ENCODE measurements around the gene ZNF622.

ZNF622 gene

DNA sequence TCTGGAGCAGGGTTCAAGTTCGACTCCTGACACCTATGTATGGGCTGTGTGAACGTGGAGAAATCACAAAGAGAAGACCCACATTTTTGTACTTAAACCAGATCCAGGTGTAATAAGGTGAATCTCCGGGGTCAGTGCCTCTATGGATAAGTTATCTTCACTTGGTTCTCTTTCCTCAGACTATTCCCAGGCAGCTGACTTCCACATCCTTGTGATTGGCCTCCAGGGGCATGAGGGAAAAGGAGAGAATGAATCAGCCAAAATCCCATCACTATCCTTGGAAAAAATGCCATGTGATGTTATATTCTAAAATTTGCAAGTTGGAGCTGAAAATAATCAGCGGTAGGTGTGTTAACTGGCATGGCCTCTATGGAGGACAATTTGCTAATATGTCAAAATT is 37.2 kb downstream of the ZNF622 start:
- no peak for FAIRE-seq

DNA sequence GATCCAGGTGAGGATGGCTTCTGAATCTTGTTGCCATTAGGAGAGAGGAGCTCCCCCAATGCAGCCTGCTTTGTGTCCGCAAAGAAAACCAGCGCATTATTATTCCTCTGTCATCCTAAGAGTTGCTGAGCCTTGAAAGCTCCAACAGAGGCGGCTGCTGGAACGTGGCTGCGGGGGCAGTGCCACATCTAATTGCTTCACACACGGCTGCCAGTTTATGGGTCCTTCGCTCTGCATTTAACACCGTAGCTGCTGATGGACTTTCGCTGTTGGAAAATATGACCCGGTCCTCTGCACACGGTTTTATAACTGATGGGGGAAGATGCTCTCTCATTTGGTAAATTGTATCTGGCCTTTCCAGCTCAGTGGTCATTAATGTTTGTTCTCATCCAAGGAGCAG is 38.0 kb downstream of the ZNF622 start:
- FAIRE-seq: no peak

DNA sequence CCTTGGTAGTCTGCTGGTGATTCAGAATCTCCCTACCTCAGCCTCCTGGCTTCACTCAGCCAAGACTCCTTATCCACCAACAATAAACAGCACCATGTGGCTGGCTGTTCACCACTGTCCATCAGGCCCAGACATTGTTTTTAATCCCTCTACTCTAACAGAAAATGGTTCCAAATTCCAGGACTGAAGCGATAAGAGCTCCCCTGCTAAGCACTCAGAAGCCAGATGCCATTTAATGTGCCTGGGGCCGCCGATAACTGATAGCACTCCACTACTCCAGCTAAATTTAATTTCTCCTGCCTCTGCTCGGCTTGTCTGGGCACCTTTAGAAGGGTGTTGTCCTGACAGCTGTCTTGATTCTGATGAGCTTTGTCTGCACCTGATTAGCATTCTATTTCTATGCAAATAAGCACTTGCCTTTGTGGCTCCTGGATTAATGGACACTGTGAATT is 47.1 kb downstream of the ZNF622 start:
- no peak for FAIRE-seq

DNA sequence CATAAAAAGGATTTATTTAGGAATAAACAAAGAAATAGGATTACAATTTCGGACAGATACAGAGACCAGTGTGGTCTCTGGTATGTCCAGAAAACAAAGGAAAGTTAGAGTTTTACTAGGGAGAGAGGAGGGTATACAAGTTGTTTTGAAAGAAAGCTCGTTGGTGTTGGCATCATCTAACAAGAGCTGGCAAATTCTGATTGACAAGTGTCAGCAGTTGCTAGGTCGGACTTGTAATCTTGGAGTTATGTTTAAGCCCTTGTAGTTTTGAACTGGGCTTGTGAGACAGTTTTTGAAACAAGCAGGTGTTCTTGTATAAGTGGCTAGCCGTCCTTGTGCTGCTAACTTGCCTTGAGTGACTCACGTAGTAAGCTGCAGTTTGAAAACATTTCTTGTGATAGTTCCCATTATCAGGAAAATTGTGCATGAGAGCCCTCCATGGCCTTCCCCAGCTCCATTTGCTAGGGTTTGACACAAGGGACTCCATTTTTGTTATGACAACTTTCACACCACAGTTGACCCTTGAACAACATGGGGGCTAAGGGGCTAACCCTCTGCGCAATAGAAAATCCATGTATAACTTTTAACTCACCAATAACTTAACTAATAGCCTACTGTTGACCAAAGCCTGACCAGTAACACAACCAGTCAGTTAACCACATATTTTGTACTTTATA is 48.1 kb downstream of the ZNF622 start:
- no peak for FAIRE-seq

DNA sequence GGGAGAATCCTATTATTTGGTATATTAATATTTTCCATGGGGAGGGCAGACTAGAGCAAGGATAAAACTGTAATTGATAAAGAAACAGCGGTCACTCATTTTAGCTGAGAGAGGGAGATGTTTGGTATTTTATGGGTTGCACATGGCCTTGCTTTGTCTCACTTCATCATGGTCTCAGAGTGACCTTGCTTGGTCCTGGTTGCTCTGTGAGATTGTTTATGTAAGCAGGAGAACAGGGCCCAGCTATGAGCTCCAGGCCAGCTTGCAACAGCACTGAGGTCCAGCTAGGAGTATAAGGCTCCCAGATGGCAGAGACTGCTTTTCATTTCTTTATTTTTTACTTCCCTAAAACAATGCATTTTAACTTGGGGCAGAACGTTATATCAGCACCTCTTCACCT is 50.7 kb downstream of the ZNF622 start:
- no peak for FAIRE-seq

DNA sequence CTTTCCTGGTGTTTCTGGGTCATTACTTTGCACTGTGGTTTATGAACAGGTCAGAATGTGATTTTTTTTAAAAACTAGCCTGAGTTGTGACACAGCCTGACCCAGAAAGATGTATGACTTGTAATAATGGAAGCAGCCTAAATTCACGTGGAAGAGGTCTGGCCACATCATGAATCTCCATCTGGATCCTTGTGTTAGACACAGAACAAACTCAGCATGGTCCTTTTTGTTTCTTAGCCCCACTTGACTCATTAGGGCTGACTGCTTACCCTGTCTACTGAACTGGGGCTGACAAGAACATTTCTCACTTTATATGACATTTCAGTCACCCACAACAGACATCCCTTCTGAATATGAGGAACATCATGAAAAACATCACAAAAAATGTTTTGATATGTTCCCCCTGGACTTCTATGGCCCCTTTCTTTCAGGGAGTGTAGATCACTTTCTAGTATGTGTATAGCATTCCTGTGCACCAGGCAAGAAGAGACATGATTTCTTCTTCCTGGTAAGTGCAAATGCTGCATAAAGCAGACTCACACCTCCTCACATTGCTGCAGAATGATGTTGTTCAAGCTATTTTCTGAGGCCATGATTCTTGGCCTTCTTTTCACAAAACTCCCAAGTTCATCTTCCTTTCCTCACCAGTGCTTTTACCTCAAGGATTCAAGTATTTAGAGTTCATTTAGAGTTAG is 52.3 kb downstream of the ZNF622 start:
- no peak for FAIRE-seq

DNA sequence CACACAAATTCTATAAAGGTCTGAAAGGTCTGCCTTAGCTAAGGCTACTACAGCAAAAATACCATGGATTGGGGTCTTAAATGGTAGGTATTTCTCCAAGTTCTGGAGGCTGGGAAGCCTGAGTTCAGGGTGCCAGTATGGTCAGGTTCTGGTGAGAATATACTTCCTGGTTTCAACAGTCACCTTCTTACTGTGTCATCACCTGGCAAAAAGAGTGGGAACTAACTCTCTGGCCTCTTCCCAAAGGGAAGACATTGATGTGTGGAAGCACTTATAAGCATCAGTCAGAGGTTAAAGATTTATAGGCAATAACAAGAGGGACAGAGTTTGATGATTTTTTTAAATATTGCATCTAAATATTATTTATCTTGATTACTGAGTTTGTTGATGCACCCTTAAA is 53.0 kb downstream of the ZNF622 start:
- no peak for FAIRE-seq

DNA sequence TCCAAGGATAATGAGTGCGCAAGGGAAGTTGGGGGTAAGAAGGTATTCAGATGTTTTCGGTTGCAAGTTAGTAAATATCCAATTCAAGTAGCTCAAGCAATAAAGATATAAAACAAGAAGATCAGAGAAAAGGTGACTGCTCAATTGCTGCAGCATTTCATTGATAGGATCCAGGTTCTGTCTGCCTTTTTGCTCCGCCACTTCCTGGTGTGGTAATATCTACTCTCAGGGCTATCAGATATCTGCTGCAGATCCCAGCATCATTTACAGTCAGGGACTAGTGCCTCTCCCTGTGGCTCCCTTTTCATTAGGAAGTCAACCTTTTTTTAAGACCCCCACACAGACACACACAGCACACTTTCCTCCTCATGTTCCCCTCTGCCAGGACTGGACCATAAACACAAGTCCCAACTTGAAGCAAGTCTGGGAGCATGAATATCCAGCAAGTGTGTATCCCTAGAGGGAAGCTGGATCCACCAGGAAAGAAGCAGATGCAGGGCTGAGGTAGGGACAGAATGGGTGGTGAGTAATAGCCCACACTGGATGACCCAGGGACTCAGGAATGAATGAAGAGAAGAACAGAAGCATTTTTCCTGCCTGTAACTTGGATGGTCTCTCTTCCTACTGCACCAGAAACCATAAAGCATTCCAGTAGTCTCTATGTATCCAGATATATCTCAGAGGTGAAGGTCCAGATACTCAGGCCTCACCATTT is 53.7 kb downstream of the ZNF622 start:
- FAIRE-seq: no peak

DNA sequence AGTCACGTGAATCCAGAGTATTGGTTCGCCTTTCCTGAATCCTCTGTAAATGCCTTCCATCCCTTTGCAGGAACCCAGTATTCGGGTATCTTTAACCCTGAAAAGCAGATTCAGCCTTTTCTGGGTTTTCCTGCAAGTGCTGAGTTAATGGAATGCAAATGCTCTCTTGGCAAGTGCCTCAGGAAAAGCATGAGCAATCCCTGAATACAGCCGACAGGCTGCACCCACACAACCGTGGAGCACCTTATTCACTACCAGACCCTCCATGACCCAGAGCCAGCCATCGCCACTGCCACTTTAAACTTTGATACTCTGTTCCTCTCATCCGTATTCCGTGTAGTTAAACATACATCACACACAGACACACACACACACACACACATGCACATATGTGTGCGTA is 54.4 kb downstream of the ZNF622 start:
- FAIRE-seq: no peak

DNA sequence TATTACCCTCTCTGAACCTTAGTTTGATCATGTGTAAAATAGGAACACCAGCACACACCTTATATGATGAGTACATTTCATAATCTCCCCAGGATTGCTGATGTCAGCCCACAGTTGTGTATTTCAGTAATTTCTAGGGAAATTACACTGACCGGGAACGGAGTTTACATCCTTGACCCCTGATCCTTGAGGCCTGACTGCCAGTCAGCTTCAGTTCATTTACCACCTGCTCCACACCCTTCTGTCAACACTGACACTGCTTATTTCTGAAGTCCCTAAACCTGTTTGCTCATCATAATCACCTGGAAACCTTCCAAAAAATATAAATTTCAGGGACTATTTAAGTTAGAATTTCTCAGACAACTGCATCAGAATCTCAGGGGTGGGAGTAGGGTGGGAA is 55.3 kb downstream of the ZNF622 start:
- no peak for FAIRE-seq

DNA sequence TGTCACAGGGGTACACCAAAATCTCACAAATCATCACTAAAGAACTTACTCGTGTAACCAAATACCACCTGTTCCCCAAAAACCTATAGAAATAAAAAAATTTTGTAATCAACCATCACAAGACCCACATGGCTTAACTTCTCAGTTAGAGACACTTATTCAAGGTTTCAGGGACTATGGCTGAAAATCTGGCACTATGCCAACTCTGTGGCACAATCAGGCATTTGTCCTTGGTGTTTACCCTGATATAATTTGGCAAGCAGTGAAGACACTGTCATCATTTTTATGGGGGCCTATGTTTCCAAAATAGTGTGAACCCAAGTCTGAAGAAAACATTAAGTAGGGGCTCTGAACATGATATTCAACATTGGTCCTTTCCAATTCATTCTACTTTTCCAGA is 59.0 kb downstream of the ZNF622 start:
- no peak for FAIRE-seq

DNA sequence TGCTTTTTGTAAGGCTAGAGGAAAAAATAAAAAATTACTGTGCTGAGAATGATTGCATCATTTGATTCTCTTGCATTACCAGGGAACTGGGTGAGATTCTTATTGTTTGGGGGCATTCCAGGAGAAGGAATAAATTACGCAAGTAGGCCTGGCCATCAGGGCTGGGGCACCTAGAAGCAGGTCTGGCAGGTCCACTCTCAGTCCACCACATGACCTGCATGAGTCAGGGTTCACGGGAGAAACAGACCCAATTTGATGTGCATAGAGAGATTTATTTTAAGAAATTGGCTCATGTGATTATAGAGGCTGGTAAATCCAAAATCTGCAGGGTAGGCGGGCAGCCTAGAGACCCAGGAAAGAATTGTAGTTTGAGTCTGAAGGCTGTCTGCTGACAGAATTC is 59.6 kb downstream of the ZNF622 start:
- no peak for FAIRE-seq
